Endothelial cell (in vitro differentiated cells): ENCODE measurements around the gene S100A14. TPM values are rescaled to one million over a fixed set of nuclear protein-coding genes. Genes with fewer than 3 reads are reported as not detected.

Source experiments
- DNase-seq: peaks from one replicate; pipeline ENCODE4 v3.0.0; 2021; ENCODE audit warnings: low spot score
- H3K27ac Mint-ChIP-seq: one replicate; pipeline ENCODE4 v1.8.0; 2021; ENCODE audit warnings: mixed read lengths, inconsistent platforms; ENCODE audit not compliant: unreplicated experiment
- H3K27me3 Mint-ChIP-seq: one replicate; pipeline ENCODE4 v1.8.0; 2021; ENCODE audit warnings: mild to moderate bottlenecking, moderate library complexity, mixed read lengths, inconsistent platforms; ENCODE audit not compliant: unreplicated experiment
- H3K36me3 Mint-ChIP-seq: one replicate; pipeline ENCODE4 v1.8.0; 2021; ENCODE audit warnings: mild to moderate bottlenecking, low read depth, mixed read lengths, inconsistent platforms; ENCODE audit not compliant: unreplicated experiment
- H3K4me1 Mint-ChIP-seq: one replicate; pipeline ENCODE4 v1.8.0; 2021; ENCODE audit warnings: mild to moderate bottlenecking, mixed read lengths, inconsistent platforms; ENCODE audit not compliant: unreplicated experiment
- H3K4me3 Mint-ChIP-seq: one replicate; pipeline ENCODE4 v1.8.0; 2021; ENCODE audit warnings: mild to moderate bottlenecking, mixed read lengths, inconsistent platforms; ENCODE audit not compliant: unreplicated experiment
- H3K9me3 Mint-ChIP-seq: one replicate; pipeline ENCODE4 v1.8.0; 2021; ENCODE audit warnings: mixed read lengths, inconsistent platforms; ENCODE audit not compliant: unreplicated experiment
- CTCF ChIP-seq: fragments of 200-600 bp; sonication (generic); IDR thresholded peaks from one replicate; pipeline ENCODE4 v1.5.0; 2021; ENCODE audit warnings: antibody characterized with exemption; ENCODE audit not compliant: unreplicated experiment
- total RNA-seq: library from RNA; stranded (reverse); fragmentation: NEBNext Ultra II Directional; extraction: Animal tissue kit (Norgen Biotek cat#: 25700); gene quantifications from one replicate; pipeline ENCODE4 v1.2.1, GENCODE V29; 2021; ENCODE audit not compliant: unreplicated experiment

S100A14 gene
- total RNA-seq, 1 donor from 2014 or later = not detected

- H3K4me1 Mint-ChIP-seq = peaks cover 19% of the 10 kb centered on the region
- peak overlapping the region; percentile 98 for H3K27ac Mint-ChIP-seq
- peaks cover 26% of the 10 kb centered on the region for H3K36me3 Mint-ChIP-seq
- no peak for TF ChIP-seq CTCF
- H3K4me3 Mint-ChIP-seq = peak overlapping the region; percentile 99
- DNase-seq = no peak
- peaks cover 12% of the 10 kb centered on the region for H3K27me3 Mint-ChIP-seq
- peaks cover 6% of the 10 kb centered on the region for H3K9me3 Mint-ChIP-seq
Measured at GRCh38 chr1:153633161-153633753, 17.1 kb upstream of the S100A14 start.

DNA sequence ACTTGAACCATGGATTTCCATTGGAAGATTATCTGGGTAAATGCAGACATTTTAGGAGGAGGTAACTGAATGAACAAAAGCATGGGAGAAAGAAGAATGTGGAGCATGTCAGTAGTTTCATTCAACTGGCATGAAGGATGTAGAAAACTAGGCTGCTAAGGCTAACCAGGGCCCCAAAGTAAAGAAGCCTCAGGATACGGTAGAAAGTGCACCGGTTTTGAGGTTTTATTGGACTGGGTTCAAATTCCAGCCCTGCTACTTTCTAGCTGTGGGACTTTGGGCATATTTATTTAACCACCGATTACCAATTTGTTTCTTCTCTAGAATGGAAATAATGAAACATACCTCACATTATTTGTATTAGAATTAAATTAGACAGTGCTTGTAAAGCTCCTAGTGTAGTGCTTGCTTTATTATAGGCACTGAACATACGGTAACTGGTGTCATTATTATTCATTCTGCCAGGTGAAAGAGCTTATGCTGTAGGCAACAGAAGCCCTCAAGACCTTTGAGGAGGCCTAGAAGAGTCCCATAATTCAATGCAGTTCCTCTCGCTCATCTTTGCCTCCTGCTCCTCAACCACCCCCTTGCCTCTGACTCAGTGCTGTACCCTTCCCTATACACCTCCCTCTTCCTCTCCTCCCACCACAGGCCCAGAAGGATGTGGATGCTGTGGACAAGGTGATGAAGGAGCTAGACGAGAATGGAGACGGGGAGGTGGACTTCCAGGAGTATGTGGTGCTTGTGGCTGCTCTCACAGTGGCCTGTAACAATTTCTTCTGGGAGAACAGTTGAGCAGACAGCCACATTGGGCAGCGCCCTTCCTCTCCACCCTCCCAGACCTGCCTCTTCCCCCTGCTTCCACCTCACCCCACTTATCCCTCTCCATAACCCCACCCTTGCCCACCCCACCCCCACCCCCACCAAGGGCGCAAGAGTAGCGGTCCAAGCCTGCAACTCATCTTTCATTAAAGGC, 15.2 kb upstream of the S100A14 start:
- no peak for DNase-seq
- Mint-ChIP-seq H3K9me3 (peaks cover 6% of the 10 kb centered on the region), H3K4me3 (no peak overlapping the region), H3K27ac (peak overlapping the region; percentile 68), H3K36me3 (peaks cover 20% of the 10 kb centered on the region), H3K27me3 (peaks cover 20% of the 10 kb centered on the region), H3K4me1 (peaks cover 33% of the 10 kb centered on the region)
- TF ChIP-seq CTCF = no peak

DNA sequence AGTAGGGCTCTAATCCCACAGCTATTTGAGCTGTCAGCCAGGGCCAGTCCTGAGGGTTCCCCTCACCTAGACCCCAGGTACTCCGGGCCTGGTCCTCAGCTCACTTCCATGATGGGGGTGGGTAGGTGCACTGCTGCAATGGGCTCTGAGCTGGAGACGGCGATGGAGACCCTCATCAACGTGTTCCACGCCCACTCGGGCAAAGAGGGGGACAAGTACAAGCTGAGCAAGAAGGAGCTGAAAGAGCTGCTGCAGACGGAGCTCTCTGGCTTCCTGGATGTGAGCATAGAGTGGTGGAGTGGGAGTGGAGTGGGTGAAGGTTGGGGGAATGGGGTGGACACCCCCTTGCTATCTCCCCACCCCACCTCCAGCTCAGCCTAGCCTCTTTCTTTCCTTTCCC, 14.3 kb upstream of the S100A14 start:
- H3K4me3 Mint-ChIP-seq = no peak overlapping the region

DNA sequence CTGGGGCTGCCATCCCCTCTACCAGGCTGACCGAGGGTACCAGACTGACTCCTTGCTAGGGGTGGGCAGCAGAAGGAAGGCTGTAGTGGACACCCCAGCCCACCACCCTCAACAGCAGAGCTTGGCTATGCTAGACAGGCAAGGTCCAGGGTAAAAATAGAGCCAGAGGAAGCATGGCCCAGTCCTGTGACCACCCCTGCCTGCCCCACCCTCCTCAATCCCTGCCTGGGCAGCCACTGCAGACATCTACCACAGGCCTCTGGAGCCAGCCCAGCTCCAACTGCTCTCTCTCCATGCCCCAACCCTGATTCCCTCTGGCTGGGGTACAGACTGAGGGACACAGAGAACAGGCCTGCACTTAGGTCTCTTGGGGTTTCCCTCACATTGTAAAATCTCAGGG, 13.8 kb upstream of the S100A14 start:
- no peak overlapping the region for H3K27ac Mint-ChIP-seq
- no peak for TF ChIP-seq CTCF
- H3K4me3 Mint-ChIP-seq = no peak overlapping the region
- no peak for DNase-seq
- H3K36me3 Mint-ChIP-seq = peaks cover 23% of the 10 kb centered on the region
- H3K4me1 Mint-ChIP-seq = peaks cover 42% of the 10 kb centered on the region
- peaks cover 6% of the 10 kb centered on the region for H3K9me3 Mint-ChIP-seq
- peaks cover 22% of the 10 kb centered on the region for H3K27me3 Mint-ChIP-seq

More for the DNA sequence above, 14.3 kb upstream of the S100A14 start:
- Mint-ChIP-seq H3K36me3 (peaks cover 23% of the 10 kb centered on the region), H3K9me3 (peaks cover 6% of the 10 kb centered on the region), H3K27me3 (peaks cover 22% of the 10 kb centered on the region), H3K27ac (no peak overlapping the region), H3K4me1 (peaks cover 41% of the 10 kb centered on the region)
- TF ChIP-seq CTCF = no peak
- no peak for DNase-seq

- DNase-seq = no peak
- Mint-ChIP-seq H3K27ac (no peak overlapping the region), H3K4me3 (no peak overlapping the region), H3K36me3 (peaks cover 20% of the 10 kb centered on the region), H3K27me3 (peaks cover 19% of the 10 kb centered on the region), H3K9me3 (peaks cover 6% of the 10 kb centered on the region), H3K4me1 (peaks cover 44% of the 10 kb centered on the region)
- TF ChIP-seq CTCF = no peak
Measured at GRCh38 chr1:153629343-153629665, 13.2 kb upstream of the S100A14 start.
